Esophagus muscularis mucosa (tissue), 4 donors: ENCODE results near the gene C17orf50. TPM values are rescaled to one million over a fixed set of nuclear protein-coding genes. Genes with fewer than 3 reads are reported as not detected.

Experiments used
- DNase-seq: peaks from one replicate; pipeline ENCODE4 v3.0.0-alpha.2; 2017; ENCODE audit errors: extremely low spot score
- H3K27ac ChIP-seq, 4 donors: fragments of 200-600 bp; sonication (generic); replicated peaks in 1 of 4; 1 replicate in 3 of 4; 2 replicates in 1 of 4; pipeline ENCODE4 v1.5.1; 2016 to 2019; ENCODE audit warnings: mild to moderate bottlenecking in 1 of 4
- H3K27me3 ChIP-seq, 4 donors: fragments of 200-600 bp; sonication (generic); one replicate each; pipeline versions ENCODE4 v1.5.1 to v1.6.0; 2016 to 2019
- H3K36me3 ChIP-seq, 4 donors: fragments of 200-600 bp; sonication (generic); one replicate each; pipeline ENCODE4 v1.5.1; 2016 to 2019
- H3K4me1 ChIP-seq, 4 donors: fragments of 200-600 bp; sonication (generic); one replicate each; pipeline ENCODE4 v1.5.1; 2016 to 2019
- H3K4me3 ChIP-seq, 4 donors: fragments of 200-600 bp; sonication (generic); 1 replicate in 2 of 4; 2 replicates in 2 of 4; pipeline ENCODE4 v1.5.1; 2016 to 2019; ENCODE audit warnings: mild to moderate bottlenecking in 4 of 4, moderate library complexity in 1 of 4
- H3K9me3 ChIP-seq, 4 donors: fragments of 200-600 bp; sonication (generic); 1 replicate in 3 of 4; 2 replicates in 1 of 4; pipeline ENCODE4 v1.5.1; 2016 to 2019
- CTCF ChIP-seq, 3 experiments: fragments of 200-600 bp in 2 of 3; fragments of 450-650 bp in 1 of 3; sonication (generic) in 2 of 3; IDR thresholded peaks; one replicate each; pipeline ENCODE4 v1.5.1; 2017 to 2019; ENCODE audit warnings: antibody characterized with exemption in 3 of 3, mild to moderate bottlenecking in 2 of 3, moderate library complexity in 1 of 3
- EP300 ChIP-seq: sonication (generic); formaldehyde crosslinking; IDR thresholded peaks from one replicate; pipeline ENCODE4 v1.6.1; 2017; ENCODE audit warnings: antibody characterized with exemption
- POLR2A ChIP-seq: fragments of 450-650 bp; IDR thresholded peaks from one replicate; pipeline ENCODE4 v1.6.1; 2017; ENCODE audit warnings: antibody characterized with exemption, moderate library complexity, mild to moderate bottlenecking, low read depth
- POLR2AphosphoS5 ChIP-seq, 2 donors: sonication (generic); formaldehyde crosslinking; IDR thresholded peaks; one replicate each; pipeline ENCODE4 v1.6.1; 2017; ENCODE audit warnings: antibody characterized with exemption in 2 of 2
- WGBS: methylation state at CpG from one replicate; pipeline ENCODE4 v1.1.5; 2018; 5-methylcytosine and 5-hydroxymethylcytosine counted together
- intact Hi-C: fragments of 100-400 bp; cut with DNase I; formaldehyde crosslinking; loops from one replicate; pipeline ENCODE4 v1.15.1; 2023
- total RNA-seq, 4 donors: library from RNA; depleted of rRNA; stranded (reverse); fragments of >200 nt; gene quantifications; one replicate each; pipeline versions ENCODE4 v1.1.0 to v1.2.1, GENCODE V29; 2016

C17orf50 gene
- total RNA-seq, result not detected

- no peak within 1 kb of the TSS for H3K27ac ChIP-seq
- TF ChIP-seq POLR2A (no peak), POLR2AphosphoS5 (IDR thresholded peaks at IDR 0.05) (no peak), EP300 (no peak), CTCF (IDR thresholded peaks at IDR 0.05) (no peak)
- no peaks in the 10 kb centered on the region for H3K9me3 ChIP-seq
- DNase-seq, result no peak
- no peaks in the 10 kb centered on the region for H3K36me3 ChIP-seq
- H3K27me3 ChIP-seq, result no peaks in the 10 kb centered on the region
- no peak within 1 kb of the TSS for H3K4me3 ChIP-seq
- peaks cover 10 to 22% (median 21%) of the 10 kb centered on the region in 4 donors for H3K4me1 ChIP-seq
- 50% methylated on average over 1 of the region's 1 CpG for WGBS
- intact Hi-C loops, result no loop called here
Measured at GRCh38 chr17:35760587-35760986, at the start of gene C17orf50. TSS of gene C17orf50 (plus strand) at chr17:35760887. CDS start at chr17:35760942, 55 bp downstream.

- no peaks in the 10 kb centered on the region for H3K27me3 ChIP-seq
- peaks cover 39 to 70% (median 45%) of the 10 kb centered on the region in 4 donors for H3K4me1 ChIP-seq
- TF ChIP-seq EP300 (no peak), CTCF (IDR thresholded peaks at IDR 0.05) (no peak), POLR2AphosphoS5 (IDR thresholded peaks at IDR 0.05) (no peak), POLR2A (no peak)
- H3K36me3 ChIP-seq, result peaks cover 0 to 61% (median 25%) of the 10 kb centered on the region in 4 donors
- intact Hi-C loops, result no loop called here
- H3K4me3 ChIP-seq, result no peak overlapping the region
- no peak for DNase-seq
- H3K9me3 ChIP-seq, result no peaks in the 10 kb centered on the region
- no peak overlapping the region for H3K27ac ChIP-seq
- 94% methylated on average over 2 of the region's 2 CpGs for WGBS
Measured at GRCh38 chr17:35710950-35711349, 49.7 kb upstream of the C17orf50 start.

- Histone ChIP-seq H3K36me3 (peaks cover 0 to 75% (median 32%) of the 10 kb centered on the region in 4 donors), H3K27me3 (no peaks in the 10 kb centered on the region), H3K4me1 (peaks cover 51 to 72% (median 60%) of the 10 kb centered on the region in 4 donors), H3K9me3 (no peaks in the 10 kb centered on the region), H3K27ac (peak overlapping the region; percentile 51 to 85 (median 80)), H3K4me3 (no peak overlapping the region)
- TF ChIP-seq POLR2AphosphoS5 (IDR thresholded peaks at IDR 0.05) (peak; percentile 35 to 40), EP300 (no peak)
- 35% methylated on average over 7 of the region's 7 CpGs for WGBS
- intact Hi-C loops, result no loop called here
- DNase-seq, result no peak
Measured at GRCh38 chr17:35713069-35713728, 47.5 kb upstream of the C17orf50 start.

- peak overlapping the region; percentile 73 to 85 (median 80) for H3K27ac ChIP-seq
- no peaks in the 10 kb centered on the region for H3K27me3 ChIP-seq
- H3K4me3 ChIP-seq, result no peak overlapping the region
- intact Hi-C loops, result no loop called here
- WGBS, result 73% methylated on average over 2 of the region's 2 CpGs
- TF ChIP-seq POLR2AphosphoS5 (IDR thresholded peaks at IDR 0.05) (peak in 1 of 2 donors; percentile 3), CTCF (IDR thresholded peaks at IDR 0.05) (no peak), POLR2A (no peak), EP300 (no peak)
- DNase-seq, result no peak
- H3K9me3 ChIP-seq, result no peaks in the 10 kb centered on the region
- peaks cover 51 to 84% (median 67%) of the 10 kb centered on the region in 4 donors for H3K4me1 ChIP-seq
- peaks cover 0 to 81% (median 32%) of the 10 kb centered on the region in 4 donors for H3K36me3 ChIP-seq
Measured at GRCh38 chr17:35714988-35715387, 45.7 kb upstream of the C17orf50 start.

- Histone ChIP-seq H3K27me3 (no peaks in the 10 kb centered on the region), H3K36me3 (peaks cover 0 to 79% (median 31%) of the 10 kb centered on the region in 4 donors), H3K4me3 (no peak overlapping the region), H3K4me1 (peaks cover 51 to 86% (median 67%) of the 10 kb centered on the region in 4 donors), H3K9me3 (no peaks in the 10 kb centered on the region), H3K27ac (peak overlapping the region; percentile 73 to 85 (median 80))
- no peak for DNase-seq
- no peak for TF ChIP-seq POLR2AphosphoS5 (IDR thresholded peaks at IDR 0.05)
- no peak for TF ChIP-seq CTCF (IDR thresholded peaks at IDR 0.05)
- no peak for TF ChIP-seq POLR2A
- no peak for TF ChIP-seq EP300
- intact Hi-C loops, result no loop called here
Measured at GRCh38 chr17:35715416-35715815, 45.3 kb upstream of the C17orf50 start.
